Activated CD4-positive, alpha-beta T cell treated with anti-CD3 and anti-CD28 coated beads for 1 hour (primary cell): ENCODE results near the gene MED15.
"Not testable (repeated sequence)": the region's sequence is repeated elsewhere in the genome, so short reads cannot be mapped to it uniquely, and the experiment has no call there.

Experiments
- DNase-seq: peaks from one replicate; pipeline ENCODE4 v3.0.0-alpha.2; 2020

The MED15 gene

GRCh38 chr22:20587206-20587958 is 80.0 kb downstream of the MED15 start:
- DNase-seq: no peak

GRCh38 chr22:20588092-20588842 is 80.9 kb downstream of the MED15 start:
- DNase-seq: no peak

GRCh38 chr22:20588843-20589581 is 81.6 kb downstream of the MED15 start:
- no peak for DNase-seq

- DNase-seq: no peak
Observed at GRCh38 chr22:20589614-20590476, 82.4 kb downstream of the MED15 start.

GRCh38 chr22:20590477-20591294 is 83.3 kb downstream of the MED15 start:
- DNase-seq: no peak

- DNase-seq: no peak
Observed at GRCh38 chr22:20591295-20591645, 83.9 kb downstream of the MED15 start.

GRCh38 chr22:20591660-20592310 is 84.4 kb downstream of the MED15 start:
- DNase-seq: no peak

- not testable (repeated sequence) for DNase-seq
Observed at GRCh38 chr22:20594038-20594437, 86.6 kb downstream of the MED15 start.

GRCh38 chr22:20594486-20594885 is 87.1 kb downstream of the MED15 start:
- DNase-seq: not testable (repeated sequence)

- DNase-seq: no peak
Observed at GRCh38 chr22:20595461-20595860, 88.1 kb downstream of the MED15 start.

- no peak for DNase-seq
Observed at GRCh38 chr22:20599117-20599516, 91.7 kb downstream of the MED15 start.

GRCh38 chr22:20600137-20600673 is 92.8 kb downstream of the MED15 start:
- no peak for DNase-seq

- DNase-seq: no peak
Observed at GRCh38 chr22:20601308-20601707, 93.9 kb downstream of the MED15 start.

- no peak for DNase-seq
Observed at GRCh38 chr22:20602609-20603164, 95.3 kb downstream of the MED15 start.

GRCh38 chr22:20604092-20604747 is 96.8 kb downstream of the MED15 start:
- no peak for DNase-seq

GRCh38 chr22:20604776-20605221 is 97.4 kb downstream of the MED15 start:
- no peak for DNase-seq

- DNase-seq: no peak
Observed at GRCh38 chr22:20605328-20605727, 97.9 kb downstream of the MED15 start.

GRCh38 chr22:20606041-20606783 is 98.8 kb downstream of the MED15 start:
- peak; percentile 56 for DNase-seq

- DNase-seq: no peak
Observed at GRCh38 chr22:20606784-20607128, 99.3 kb downstream of the MED15 start.
